Thoracic aorta (tissue), 2 donors: ENCODE data around the gene PIK3R3. TPM values are rescaled to one million over a fixed set of nuclear protein-coding genes. Genes with fewer than 3 reads are reported as not detected.

Experiments used
- ATAC-seq: fragments of 150-250 bp; one replicate; pipeline ENCODE4 v1.8.0; 2017; ENCODE audit warnings: low read depth; ENCODE audit not compliant: insufficient number of reproducible peaks, low FRiP score
- DNase-seq: peaks from one replicate; pipeline ENCODE4 v3.0.0-alpha.2; 2020; ENCODE audit warnings: low spot score
- H3K27ac ChIP-seq, 2 donors: fragments of 200-600 bp; sonication (generic); 1 replicate in 1 of 2; 2 replicates in 1 of 2; pipeline ENCODE4 v1.5.1; 2016; ENCODE audit warnings: mild to moderate bottlenecking in 2 of 2, moderate library complexity in 2 of 2
- H3K27me3 ChIP-seq: fragments of 200-600 bp; sonication (generic); replicated peaks from 2 replicates; pipeline ENCODE4 v1.6.0; 2016; ENCODE audit warnings: mild to moderate bottlenecking; ENCODE audit not compliant: insufficient read depth
- H3K36me3 ChIP-seq: fragments of 200-600 bp; sonication (generic); one replicate; pipeline ENCODE4 v1.5.1; 2016
- H3K4me1 ChIP-seq, 2 donors: fragments of 200-600 bp; sonication (generic); 1 replicate in 1 of 2; 2 replicates in 1 of 2; pipeline versions ENCODE4 v1.5.1 to v1.6.0; 2016; ENCODE audit warnings: low read depth in 2 of 2, mild to moderate bottlenecking in 1 of 2; ENCODE audit not compliant: control insufficient read depth in 1 of 2
- H3K4me3 ChIP-seq: fragments of 200-600 bp; sonication (generic); 2 replicates; pipeline ENCODE4 v1.5.1; 2016; ENCODE audit warnings: mild to moderate bottlenecking
- H3K9me3 ChIP-seq: fragments of 200-600 bp; sonication (generic); 2 replicates; pipeline ENCODE4 v1.5.1; 2016
- CTCF ChIP-seq: fragments of 200-600 bp; sonication (generic); IDR thresholded peaks from one replicate; pipeline ENCODE4 v1.5.1; 2019; ENCODE audit warnings: antibody characterized with exemption
- total RNA-seq, 2 donors: library from RNA; depleted of rRNA; stranded (reverse); fragments of >200 nt; gene quantifications; one replicate each; pipeline versions ENCODE4 v1.1.0 to v1.2.3, GENCODE V29; 2016

Gene PIK3R3
- total RNA-seq, 2 donors from 2014 or later: 9.5 to 30.1 TPM

GRCh38 chr1:46110521-46110920 is 21.9 kb downstream of the PIK3R3 start:
- H3K4me3 ChIP-seq: no peak overlapping the region
- no peaks in the 10 kb centered on the region for H3K4me1 ChIP-seq
- no peaks in the 10 kb centered on the region for H3K9me3 ChIP-seq
- H3K36me3 ChIP-seq: no peaks in the 10 kb centered on the region
- H3K27me3 ChIP-seq: no peaks in the 10 kb centered on the region
- no peak overlapping the region for H3K27ac ChIP-seq
- ATAC-seq: no peak
- no peak for TF ChIP-seq CTCF
- DNase-seq: no peak

GRCh38 chr1:46102769-46103476 is 29.5 kb downstream of the PIK3R3 start:
- Histone ChIP-seq H3K36me3 (no peaks in the 10 kb centered on the region), H3K4me1 (no peaks in the 10 kb centered on the region), H3K27me3 (no peaks in the 10 kb centered on the region), H3K4me3 (no peak overlapping the region), H3K27ac (no peak overlapping the region), H3K9me3 (no peaks in the 10 kb centered on the region)
- TF ChIP-seq CTCF: no peak
- DNase-seq (no peak), ATAC-seq (no peak)

GRCh38 chr1:46099215-46099614 is 33.2 kb downstream of the PIK3R3 start:
- no peak for DNase-seq

GRCh38 chr1:46098027-46098712 is 34.3 kb downstream of the PIK3R3 start:
- Histone ChIP-seq H3K9me3 (no peaks in the 10 kb centered on the region), H3K4me1 (no peaks in the 10 kb centered on the region), H3K27ac (no peak overlapping the region), H3K36me3 (no peaks in the 10 kb centered on the region), H3K27me3 (no peaks in the 10 kb centered on the region), H3K4me3 (no peak overlapping the region)
- TF ChIP-seq CTCF: no peak
- no peak for DNase-seq
- no peak for ATAC-seq

More at GRCh38 chr1:46099215-46099614, 33.2 kb downstream of the PIK3R3 start:
- H3K27ac ChIP-seq: no peak overlapping the region
- ATAC-seq: no peak
- H3K4me1 ChIP-seq: no peaks in the 10 kb centered on the region
- H3K9me3 ChIP-seq: no peaks in the 10 kb centered on the region
- TF ChIP-seq CTCF: no peak
- no peak overlapping the region for H3K4me3 ChIP-seq
- H3K27me3 ChIP-seq: no peaks in the 10 kb centered on the region
- no peaks in the 10 kb centered on the region for H3K36me3 ChIP-seq

GRCh38 chr1:46097149-46097472 is 35.3 kb downstream of the PIK3R3 start:
- DNase-seq (no peak), ATAC-seq (no peak)
- H3K36me3 ChIP-seq: no peaks in the 10 kb centered on the region
- H3K4me1 ChIP-seq: no peaks in the 10 kb centered on the region
- H3K27ac ChIP-seq: no peak overlapping the region
- H3K4me3 ChIP-seq: no peak overlapping the region
- H3K9me3 ChIP-seq: no peaks in the 10 kb centered on the region
- H3K27me3 ChIP-seq: no peaks in the 10 kb centered on the region
- no peak for TF ChIP-seq CTCF
